Measurements from ENCODE around the gene GLYATL3.

Gene GLYATL3

GRCh38 chr6:49548613-49549304 lies 49.0 kb downstream of the GLYATL3 start:
- DNase-seq: no peak

GRCh38 chr6:49549691-49550491 lies 50.2 kb downstream of the GLYATL3 start:
- no peak for DNase-seq

GRCh38 chr6:49550492-49551077 lies 50.9 kb downstream of the GLYATL3 start, which contains the start of gene C6orf141:
C6orf141 (plus strand) TSS chr6:49550668; CDS start chr6:49550793, 125 bp downstream.
- no peak for DNase-seq

- no peak for DNase-seq
Observed at GRCh38 chr6:49551078-49551865, 51.5 kb downstream of the GLYATL3 start.

- DNase-seq: no peak
Observed at GRCh38 chr6:49551866-49552129, 52.1 kb downstream of the GLYATL3 start.

GRCh38 chr6:49552596-49552995 lies 52.9 kb downstream of the GLYATL3 start:
- no peak for DNase-seq

GRCh38 chr6:49553384-49553783 lies 53.7 kb downstream of the GLYATL3 start:
- DNase-seq: no peak

GRCh38 chr6:49555951-49556350 lies 56.2 kb downstream of the GLYATL3 start:
- no peak for DNase-seq

GRCh38 chr6:49556429-49556837 lies 56.7 kb downstream of the GLYATL3 start:
- no peak for DNase-seq

GRCh38 chr6:49557177-49557576 lies 57.5 kb downstream of the GLYATL3 start:
- DNase-seq: no peak

- DNase-seq: no peak
Observed at GRCh38 chr6:49558238-49558637, 58.5 kb downstream of the GLYATL3 start.

GRCh38 chr6:49563006-49563886 lies 63.5 kb downstream of the GLYATL3 start:
- no peak for DNase-seq

GRCh38 chr6:49564552-49564951 lies 64.8 kb downstream of the GLYATL3 start:
- DNase-seq: no peak

GRCh38 chr6:49565261-49565660 lies 65.5 kb downstream of the GLYATL3 start:
- no peak for DNase-seq

- no peak for DNase-seq
Observed at GRCh38 chr6:49565855-49566254, 66.1 kb downstream of the GLYATL3 start.

GRCh38 chr6:49570474-49571079 lies 70.9 kb downstream of the GLYATL3 start:
- DNase-seq: no peak

GRCh38 chr6:49576618-49577017 lies 76.9 kb downstream of the GLYATL3 start:
- DNase-seq: no peak
